HG03565 (cell line): Measurements from ENCODE around the gene FAR1.

ENCODE experiments used
- ATAC-seq: cut with Tn5 transposase; IDR thresholded peaks from one replicate; pipeline ENCODE4 v1.9.1; 2021; ENCODE audit warnings: mild to moderate bottlenecking, moderate library complexity; ENCODE audit not compliant: unreplicated experiment

FAR1 gene

DNA sequence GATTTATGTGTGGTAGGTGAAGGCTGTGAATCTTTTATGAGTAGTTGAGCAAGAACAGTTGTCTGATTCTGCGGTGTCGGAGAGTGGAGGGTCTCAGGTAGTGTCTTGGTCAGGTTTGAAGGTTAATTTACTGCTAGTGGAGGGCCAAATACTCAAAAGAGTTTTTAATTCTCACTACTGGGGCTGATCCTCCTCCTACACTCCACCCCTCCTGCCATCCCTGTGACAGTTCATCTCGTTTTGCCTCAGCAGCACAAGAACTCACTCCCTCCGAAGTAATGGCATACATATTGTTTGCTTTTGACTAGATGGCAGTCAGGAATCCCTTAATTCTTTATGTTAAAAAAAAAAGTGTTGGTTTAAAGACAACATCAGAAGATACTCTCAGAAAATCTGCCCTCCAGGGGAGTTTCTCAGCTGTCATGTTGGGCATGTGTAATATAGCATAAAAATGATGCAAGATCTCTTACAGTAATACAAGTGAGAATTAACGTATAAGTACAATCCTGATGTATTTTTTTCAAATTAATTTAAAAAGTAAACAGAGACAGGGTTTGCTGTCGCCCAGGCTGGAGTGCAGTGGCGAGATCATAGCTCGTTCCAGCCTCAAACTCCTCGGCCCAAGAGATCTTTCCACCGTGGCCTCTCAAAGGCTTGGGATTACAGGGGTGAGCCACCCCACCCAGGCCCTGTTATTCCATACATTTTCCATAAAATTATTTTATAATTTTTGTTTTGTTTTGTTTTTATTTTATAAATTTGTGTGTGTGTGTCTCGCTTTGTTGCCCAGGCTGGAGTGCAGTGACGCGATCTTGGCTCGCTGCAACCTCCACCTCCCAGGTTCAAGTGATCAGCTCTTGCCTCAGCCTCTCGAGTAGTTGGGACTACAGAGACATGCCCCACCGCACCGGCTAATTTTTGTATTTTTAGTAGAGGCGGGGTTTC lies 1.3 kb downstream of the FAR1 start:
- ATAC-seq = no peak

DNA sequence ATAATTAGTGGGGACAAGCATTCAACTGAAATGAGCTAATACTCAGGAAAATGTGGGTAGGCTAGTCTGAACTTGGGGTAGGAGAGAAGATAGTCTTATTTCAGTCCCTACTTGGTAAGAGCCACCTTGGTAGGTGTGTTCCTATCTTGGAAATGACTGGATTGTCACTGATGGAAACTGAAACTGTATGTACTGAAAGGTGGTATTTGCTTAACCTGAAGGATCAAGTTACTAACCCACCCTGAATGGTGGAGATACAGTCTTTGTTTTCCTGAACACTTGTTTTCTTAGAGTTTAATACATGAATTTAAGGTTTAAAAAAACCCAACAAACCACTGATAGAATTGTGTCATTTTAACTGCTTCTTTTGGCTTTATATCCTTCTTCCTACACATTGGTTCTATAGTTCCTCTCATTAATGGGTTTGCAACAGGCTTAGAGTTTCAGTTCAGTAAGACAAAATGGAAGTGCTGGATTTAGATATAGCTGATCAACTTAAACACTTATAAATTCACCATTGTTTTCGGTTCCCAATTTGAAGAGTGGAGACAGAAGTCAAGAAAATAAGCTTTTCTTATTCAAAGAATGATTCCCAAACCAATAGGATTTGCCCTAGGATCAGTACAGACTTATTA lies 4.2 kb downstream of the FAR1 start:
- ATAC-seq = no peak

DNA sequence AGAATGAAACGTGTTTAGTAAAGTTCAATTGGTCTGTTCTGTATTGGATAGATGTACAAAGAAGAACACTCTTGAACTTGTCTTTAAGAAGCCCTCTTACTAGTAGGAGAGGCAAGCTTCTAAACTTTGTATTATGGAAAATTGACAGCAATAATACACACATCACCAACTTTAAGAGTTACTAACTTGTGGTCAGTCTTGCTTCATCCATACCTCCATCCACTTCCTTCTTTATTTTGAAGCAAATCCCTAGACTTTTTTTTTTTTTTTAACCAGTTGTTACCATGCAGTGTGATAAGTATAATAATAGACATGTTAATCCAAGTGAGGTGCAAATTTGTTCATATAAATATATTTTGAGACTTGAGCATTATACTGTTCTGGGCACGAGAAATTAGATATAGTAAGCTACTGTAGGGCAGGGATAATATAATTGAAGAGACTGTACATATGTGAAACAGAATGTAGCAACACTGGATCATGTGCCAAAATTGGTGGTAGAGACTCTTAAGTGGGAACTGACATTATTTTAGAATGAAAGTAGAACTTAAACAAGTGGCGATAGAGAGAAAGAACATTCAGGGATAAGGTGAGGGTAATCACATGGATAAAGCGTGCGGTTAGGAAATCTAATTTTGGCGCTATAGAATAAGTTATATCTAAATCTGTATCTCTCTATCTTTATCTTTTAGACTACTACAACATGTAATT lies 6.5 kb downstream of the FAR1 start:
- ATAC-seq = no peak

DNA sequence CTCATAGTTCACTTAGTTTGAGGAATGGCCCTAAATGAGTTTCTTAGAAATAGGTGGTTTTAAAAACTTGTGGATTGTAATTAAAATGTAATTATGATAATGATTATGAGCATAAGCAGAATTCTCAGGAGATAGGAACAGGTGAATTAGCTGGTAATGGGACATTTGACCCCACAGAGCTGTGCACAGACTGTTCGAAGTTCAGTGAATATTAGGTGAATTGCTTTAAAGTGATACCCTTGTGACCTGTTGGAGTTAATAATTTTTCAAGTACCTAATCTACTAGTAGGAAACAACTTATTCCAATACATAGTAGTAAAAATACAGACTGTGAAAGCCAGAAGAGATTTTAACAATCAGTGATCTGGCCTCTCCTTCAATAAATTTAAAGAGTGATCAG lies 8.1 kb downstream of the FAR1 start:
- no peak for ATAC-seq

DNA sequence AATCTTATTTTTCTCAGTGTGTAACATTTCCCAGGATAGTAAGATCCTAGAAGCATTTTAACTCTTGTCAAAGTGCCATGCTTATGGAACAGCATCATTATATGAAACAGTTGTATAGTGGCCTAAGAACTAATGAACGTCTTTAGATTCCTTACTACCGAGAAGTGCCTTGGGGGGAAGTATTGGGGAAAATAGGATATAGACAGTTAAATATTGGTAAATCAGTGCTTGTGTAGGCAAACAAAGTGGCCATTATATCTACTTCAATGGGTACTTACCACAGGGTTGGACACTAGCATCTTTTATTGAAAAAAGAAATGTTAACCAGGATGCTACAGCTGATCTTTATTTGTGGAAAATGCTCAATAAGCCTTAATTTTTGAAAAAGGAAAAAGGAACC lies 11.3 kb downstream of the FAR1 start:
- ATAC-seq = no peak

DNA sequence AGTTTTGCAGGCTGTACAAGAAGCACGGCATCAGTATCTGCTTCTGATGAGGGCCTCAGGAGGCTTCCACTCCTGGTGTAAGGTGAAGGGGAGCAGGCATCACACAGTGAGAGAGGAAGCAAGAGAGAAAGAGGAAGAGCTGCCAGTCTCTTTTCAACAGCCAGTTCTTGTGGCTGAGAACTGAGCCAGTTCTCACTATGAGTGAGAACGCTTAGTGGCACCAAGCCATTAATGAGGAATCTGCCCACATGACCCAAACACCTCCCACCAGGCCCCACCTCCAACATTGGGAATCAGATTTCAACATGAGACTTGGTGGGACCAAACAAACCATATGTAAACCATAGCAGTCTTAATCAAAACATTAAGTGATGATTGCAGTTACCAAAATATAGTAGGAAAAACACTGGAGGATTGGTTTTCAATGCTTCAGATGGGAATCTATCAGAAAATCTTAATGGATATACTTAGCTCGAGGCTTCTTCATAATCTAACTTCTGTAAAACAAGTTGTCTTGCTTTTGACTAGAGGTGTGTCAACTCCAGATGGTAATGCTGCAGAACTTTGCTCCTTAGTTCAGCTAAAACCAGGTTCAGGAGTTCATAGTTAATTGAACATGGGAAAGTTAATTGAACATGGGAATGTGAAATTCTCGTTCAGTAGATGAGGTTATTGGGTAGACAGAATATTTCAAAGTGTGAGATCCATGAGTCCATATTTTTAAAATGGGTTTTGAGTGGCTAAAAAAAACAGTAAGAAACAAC lies 12.2 kb downstream of the FAR1 start:
- peak; percentile 76 for ATAC-seq

DNA sequence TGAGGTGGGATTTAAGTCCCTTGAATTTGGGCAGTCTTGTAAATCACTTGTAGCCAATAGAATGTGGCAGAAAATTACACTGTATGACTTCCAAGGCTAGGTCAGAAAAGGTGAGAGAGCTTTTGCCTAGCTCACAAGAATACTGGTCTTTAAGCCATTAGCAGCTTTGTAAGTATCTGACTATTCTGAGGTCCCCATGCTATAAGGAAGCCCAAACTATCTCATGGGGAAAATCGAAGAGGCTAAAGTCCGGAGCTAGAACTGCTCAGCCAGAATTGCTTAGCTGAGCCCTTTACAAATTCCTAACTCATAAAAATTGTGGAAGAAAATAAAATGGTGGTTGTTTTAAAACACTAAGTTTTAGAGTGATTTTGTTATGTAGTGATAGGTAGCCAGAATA lies 13.0 kb downstream of the FAR1 start:
- ATAC-seq = no peak

DNA sequence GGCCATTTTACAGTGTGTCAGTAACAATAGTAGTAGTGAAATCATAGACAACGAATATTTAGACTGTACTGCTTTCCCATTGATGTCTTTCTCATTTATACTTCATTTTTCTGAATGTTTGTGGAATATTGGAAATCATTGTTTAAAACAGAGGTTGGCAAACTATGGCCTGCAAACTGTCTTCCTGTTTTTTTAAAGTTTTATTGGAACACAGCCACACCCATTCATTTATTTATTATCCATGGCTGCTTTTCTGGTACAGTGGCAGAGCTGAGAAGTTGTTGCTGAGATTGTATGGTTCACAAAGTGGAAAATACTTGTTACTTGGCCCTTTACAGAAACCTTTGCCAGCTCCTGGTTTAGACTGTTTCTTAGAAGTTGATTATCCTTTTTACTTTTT lies 13.7 kb downstream of the FAR1 start:
- ATAC-seq = no peak

DNA sequence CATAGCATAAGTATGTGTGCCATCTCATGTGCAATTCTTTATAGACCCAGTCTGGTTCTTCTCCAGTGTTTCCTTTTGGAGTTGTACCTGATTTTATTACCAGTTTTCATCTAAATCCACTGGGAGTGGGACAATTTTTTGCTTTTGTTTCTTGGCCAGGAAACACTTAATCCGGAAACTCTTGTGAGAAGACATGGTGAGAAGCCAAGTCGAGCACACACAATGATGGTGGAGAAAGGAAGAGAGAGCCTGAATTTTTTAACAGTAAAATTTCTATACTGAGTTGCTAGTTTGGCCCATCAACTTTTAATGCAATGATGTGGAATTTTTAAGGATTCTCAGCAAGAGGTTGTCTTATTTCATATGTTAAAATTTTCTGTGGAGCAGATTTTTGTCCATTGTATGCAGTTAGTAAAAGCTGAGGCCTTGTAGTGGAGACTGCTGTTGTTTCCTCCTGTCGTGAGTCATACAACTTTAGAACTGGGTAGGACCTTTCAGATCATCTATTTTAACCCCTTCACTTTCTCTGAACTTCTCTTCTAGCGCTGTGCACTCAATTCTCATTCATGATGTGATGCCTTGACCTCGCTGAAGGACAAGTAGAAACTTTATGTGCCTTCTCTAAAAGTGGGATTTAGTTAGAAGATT lies 17.1 kb downstream of the FAR1 start:
- no peak for ATAC-seq

DNA sequence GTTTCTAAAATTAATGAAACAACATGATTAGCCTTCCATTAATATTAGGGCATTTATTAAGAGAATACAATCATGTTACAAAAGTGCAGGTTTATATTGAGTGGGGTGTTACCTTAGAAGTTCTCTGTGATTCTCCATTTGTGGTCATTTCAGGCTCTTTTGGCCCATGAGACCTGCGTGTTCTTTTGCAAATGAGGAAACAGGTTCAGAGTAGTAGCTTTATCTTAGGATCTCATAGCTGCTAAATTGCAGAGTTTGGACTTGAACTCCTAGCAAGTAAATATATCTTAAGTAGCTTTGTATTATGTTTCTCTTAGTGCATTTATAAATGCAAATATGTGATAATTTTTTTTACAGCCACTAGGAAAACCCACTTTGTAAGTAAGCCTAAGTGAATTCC lies 18.3 kb downstream of the FAR1 start:
- no peak for ATAC-seq

DNA sequence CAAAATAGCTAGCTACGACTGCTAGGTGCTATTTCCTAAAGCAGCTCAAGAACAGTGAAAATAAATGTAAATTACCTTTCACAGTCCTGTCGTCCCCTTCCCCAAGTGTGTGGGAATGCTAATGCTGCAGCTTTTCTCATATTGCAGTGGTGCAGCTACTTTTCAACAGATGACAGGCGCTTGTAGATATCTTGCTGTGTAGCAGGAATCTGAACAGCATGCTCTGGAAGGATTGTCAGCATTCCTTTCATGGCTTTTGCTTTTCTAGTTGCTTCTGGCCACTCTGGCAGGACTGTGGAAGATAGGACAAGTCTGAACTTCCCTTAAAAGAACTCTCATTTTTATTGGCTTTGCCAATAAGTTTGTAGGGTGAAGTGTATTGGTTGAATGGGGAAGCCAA lies 18.8 kb downstream of the FAR1 start:
- no peak for ATAC-seq

DNA sequence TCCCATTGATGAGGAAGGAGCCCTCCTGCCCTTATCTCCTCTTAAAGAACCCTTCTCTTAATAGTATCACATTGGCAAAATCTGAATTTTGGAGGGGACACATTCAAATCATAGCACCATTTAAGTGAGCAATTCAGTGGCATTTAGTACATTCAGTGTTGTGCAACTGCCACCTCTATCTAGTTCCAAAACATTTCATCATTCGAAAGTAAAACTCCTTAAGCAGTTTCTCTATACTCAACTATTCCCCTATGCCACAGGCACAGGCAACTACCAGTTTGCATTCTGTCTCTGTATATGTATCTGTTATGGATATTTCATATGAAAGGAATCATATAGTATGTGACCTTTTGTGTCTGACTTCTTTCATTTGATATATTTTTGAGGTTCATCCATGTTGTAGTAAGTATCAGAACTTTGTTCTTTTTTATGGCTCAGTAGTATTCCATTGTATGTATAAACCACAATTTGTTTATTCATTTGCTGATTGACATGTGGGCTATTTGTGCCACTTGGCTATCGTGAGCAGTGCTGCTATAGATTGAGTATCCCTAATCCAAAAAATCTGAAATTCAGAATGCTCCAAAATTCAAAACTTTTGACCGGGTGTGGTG lies 22.9 kb downstream of the FAR1 start:
- ATAC-seq = no peak

DNA sequence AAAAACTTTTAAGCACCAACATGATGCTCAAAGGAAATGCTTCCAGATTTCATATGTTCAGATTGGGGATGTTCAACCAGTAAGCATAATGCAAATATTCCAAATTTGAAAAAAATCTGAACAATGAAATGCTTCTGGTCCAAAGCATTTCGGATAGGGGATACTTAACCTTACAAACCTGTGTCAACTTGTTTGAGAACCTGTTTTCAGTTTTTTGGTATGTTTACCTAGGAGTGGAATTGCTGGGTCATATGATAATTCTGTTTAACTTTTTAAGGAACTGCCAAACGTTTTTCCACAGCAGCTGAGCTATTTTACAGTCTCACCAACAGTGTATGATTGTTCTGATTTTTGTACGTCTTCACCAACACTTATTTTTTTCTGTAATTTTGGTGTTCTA lies 23.7 kb downstream of the FAR1 start:
- ATAC-seq = no peak

DNA sequence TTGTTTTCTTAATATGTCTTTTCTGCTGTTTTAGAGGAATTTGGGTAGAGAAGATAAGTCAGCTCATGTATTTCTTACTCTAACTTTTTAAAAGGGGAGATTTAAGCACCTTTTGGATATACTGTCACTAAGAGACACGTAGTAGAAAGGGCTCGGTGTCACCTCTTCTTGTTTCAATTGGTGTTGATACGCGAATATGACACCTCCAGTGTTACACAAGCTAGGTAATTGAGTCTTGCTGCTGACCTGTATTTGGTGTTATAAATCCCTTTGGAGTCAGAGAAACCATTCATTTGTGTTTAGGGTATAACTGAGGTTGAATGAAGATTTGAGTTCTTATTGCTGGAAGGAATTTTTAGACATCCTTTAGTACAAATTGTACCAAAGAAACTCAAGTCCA lies 25.6 kb downstream of the FAR1 start:
- ATAC-seq = no peak

DNA sequence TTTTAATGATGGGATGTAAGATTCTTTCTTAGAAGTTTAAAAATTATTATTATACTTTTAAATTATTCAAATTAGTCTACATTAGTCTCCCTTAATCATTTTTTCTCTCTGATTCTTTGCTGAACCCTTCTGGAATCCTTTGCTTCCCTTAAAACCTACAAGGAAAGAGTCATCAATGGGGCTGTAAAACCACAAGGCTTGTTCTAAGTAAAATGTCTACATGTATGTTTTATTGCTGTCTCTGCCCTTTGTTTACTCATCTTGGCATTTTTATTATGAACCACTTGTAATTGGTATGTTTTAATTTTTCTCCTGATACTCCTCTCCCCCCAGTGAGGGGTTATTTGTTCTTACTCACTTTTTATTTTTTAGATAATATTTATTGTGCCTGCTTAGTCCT lies 27.4 kb downstream of the FAR1 start:
- ATAC-seq = no peak

DNA sequence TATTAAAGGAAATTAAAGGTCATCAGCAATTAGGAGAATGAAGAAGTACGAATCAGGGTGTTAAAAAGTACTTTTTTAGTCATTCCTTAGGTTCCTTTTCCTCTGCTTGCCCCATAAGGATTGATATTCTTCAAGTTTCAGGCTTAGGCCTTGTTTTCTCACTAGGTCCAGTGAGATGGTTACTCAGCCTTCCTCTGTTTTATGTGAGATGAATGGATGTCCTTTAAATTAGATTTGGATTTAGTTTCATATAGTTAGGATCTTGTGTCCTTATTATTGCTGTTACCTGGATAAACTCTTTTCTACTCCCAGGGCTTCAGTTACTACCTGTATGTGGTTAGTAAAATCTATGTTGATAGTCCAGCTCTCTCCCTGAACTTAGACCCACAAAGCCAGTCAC lies 29.2 kb downstream of the FAR1 start:
- ATAC-seq = no peak

DNA sequence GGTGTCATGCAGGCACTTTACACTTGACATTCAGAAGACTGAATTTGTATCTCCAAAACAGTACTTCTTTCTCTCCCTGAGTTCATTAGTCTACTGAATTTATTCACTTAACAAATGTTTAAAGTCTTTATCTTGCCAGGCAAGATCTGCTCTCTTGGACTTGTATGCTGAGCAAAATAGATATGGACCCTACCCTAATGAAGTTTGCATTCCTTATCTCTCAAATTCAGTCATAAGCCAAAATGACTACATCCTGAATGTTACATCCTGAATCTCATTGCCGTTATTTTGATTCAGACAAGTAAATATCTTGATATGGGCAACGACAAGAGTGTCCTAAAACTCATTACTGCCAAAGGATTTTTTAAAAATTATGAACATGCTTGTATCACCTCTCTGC lies 29.7 kb downstream of the FAR1 start:
- ATAC-seq = no peak

DNA sequence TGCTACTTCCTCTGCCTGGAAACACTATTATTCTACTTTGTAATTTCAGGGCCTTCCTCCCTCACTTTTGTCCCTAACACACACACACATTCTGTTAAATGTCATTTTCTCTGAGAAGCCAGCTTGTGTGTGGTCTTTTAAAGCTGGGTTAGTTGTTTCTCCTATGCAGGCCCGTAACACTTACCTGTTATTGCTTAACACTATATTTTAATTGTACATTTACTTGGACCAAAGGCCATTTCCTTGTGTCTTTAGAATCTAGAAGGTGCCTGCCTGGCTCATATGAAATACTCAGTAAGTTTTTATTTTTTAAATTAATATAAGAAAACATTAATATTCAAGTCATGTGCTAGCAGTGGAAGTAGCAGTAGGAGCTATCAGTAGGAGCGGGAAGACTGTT lies 30.6 kb downstream of the FAR1 start:
- ATAC-seq = no peak

DNA sequence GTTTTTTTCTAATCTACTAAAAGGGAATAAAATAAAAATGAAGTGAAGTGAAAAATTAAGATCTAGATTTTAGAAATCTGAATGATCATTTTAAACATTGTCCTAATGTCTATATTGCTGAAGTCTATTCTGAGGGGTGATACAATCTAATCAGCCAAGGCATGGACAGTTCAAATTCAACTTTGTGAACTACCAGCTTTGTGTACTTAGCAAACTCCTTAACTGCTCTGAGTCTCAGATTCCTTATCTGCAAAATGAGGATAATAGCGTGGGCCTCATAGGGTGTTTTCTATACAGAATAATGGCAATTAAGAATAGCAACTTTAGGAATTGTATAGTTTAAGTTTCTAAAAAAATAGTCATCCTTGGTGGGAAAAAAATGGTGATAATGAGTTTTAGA lies 31.4 kb downstream of the FAR1 start:
- ATAC-seq = no peak

DNA sequence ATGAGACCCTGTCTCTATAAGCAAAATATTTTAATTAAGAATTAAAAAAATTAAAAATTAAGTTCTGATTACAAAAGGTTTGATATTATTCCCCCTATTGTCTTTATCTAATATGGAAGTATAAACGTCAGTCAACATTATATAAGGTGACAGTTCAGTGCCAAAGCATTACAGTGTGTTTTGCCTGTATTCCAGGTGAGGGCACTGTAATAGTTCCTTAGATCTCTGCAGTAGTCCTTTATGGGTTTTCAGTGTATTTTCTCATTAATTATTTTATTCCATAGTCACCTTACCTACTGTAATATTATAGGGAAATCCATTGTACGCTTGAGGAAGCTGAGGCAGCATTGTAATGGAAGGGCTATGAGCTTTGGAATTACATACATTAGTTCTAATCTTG lies 33.0 kb downstream of the FAR1 start:
- no peak for ATAC-seq
